ENCODE results near the gene PTPRM.
"Not testable (repeated sequence)": the region's sequence is repeated elsewhere in the genome, so short reads cannot be mapped to it uniquely, and the experiment has no call there.

PTPRM gene

DNA sequence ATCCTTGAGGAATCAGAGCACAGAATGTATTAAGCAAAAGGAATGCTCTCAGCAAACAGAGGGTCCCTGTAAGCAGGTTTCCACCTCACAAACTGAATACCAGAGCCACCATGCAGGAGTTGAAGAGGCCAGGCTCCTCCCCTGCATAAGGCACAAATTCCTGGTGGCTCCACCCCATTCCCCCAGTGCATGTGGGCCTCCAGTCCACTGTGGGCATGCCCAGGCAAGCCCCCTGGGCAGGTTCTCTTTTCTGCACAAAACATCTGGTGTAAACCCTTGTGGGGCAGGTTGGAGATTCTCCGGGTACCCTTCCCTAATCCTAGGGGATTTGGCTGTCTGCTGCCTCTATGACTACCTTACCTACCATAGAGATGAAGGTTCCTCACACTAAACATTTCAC is 166.5 kb downstream of the PTPRM start:
- no peaks in the 10 kb centered on the region for H3K4me1 Mint-ChIP-seq (ENCODE audit: low read depth)
- no peaks in the 10 kb centered on the region for H3K9me3 Mint-ChIP-seq
- no peaks in the 10 kb centered on the region for H3K27me3 Mint-ChIP-seq
- H3K27ac Mint-ChIP-seq: no peak overlapping the region
- no peak overlapping the region for H3K4me3 Mint-ChIP-seq
- intact Hi-C loops (cut with micrococcal nuclease): no loop called here
- H3K36me3 Mint-ChIP-seq (ENCODE audit: low read depth): no peaks in the 10 kb centered on the region

DNA sequence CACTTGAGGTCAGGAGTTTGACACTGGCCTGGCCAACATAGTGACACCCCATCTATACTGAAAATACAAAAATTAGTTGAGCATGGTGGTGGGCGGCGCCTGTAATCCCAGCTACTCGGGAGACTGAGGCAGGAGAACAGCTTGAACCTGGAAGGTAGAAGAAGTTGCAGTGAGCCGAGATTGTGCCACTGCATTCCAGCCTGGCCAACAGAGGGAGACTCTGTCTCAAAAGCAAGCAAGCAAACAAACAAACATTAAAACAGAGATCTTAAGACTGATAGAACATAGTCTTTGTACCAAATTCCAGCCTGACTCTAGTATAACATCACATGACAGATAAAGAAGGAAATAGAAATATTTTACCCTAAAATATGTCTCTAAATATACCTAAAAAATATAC is 168.1 kb downstream of the PTPRM start:
- Mint-ChIP-seq H3K36me3 (ENCODE audit: low read depth) (no peaks in the 10 kb centered on the region), H3K9me3 (no peaks in the 10 kb centered on the region), H3K4me3 (no peak overlapping the region), H3K27me3 (no peaks in the 10 kb centered on the region), H3K4me1 (ENCODE audit: low read depth) (no peaks in the 10 kb centered on the region), H3K27ac (no peak overlapping the region)
- intact Hi-C loops (cut with micrococcal nuclease): no loop called here

GRCh38 chr18:7735626-7736175 is 168.6 kb downstream of the PTPRM start:
- no peaks in the 10 kb centered on the region for H3K4me1 Mint-ChIP-seq (ENCODE audit: low read depth)
- no peaks in the 10 kb centered on the region for H3K36me3 Mint-ChIP-seq (ENCODE audit: low read depth)
- no peak overlapping the region for H3K27ac Mint-ChIP-seq
- no peak overlapping the region for H3K4me3 Mint-ChIP-seq
- intact Hi-C loops (cut with micrococcal nuclease): no loop called here
- no peaks in the 10 kb centered on the region for H3K9me3 Mint-ChIP-seq
- no peaks in the 10 kb centered on the region for H3K27me3 Mint-ChIP-seq

DNA sequence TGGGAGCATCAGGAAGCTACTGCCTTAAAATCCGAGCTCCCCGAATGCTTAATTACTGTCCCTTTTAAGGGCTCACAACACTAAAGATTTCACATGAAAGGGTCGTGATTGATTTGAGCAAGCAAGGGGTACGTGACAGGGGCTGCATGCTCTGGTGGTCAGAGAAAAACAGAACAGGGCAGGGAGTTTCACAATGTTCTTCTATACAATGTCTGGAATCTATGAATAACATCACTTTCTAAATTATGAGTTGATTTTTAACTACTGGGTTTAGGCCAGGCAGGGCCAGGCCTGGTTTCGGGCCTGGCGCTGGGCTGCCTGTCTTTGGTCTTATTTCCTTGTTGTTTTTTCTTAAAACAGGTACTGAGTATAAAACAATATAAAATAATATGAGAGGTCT is 169.4 kb downstream of the PTPRM start:
- intact Hi-C loops (cut with micrococcal nuclease): not testable (repeated sequence)

DNA sequence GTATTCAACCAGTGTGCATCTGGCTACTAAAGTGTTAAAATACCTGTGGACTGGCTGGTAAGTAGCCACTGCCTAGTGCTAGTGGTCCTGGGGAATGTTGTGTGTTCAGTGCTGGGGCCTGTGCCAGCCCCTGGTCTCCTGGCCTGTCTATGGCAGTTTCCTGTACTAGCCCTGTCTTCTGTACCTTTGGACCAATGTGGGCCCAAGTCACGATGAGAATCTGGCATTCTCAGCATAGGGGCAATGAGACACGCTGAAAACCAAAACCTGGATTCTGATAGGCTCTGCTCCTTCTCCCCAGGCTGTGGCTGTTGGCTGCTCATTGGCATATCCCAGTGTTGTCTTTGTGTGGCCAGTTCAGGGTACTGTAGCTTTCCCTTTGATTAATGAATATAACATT is 170.4 kb downstream of the PTPRM start:
- Mint-ChIP-seq H3K4me3 (no peak overlapping the region), H3K36me3 (ENCODE audit: low read depth) (no peaks in the 10 kb centered on the region), H3K27ac (no peak overlapping the region), H3K27me3 (no peaks in the 10 kb centered on the region), H3K9me3 (no peaks in the 10 kb centered on the region), H3K4me1 (ENCODE audit: low read depth) (no peaks in the 10 kb centered on the region)
- intact Hi-C loops (cut with micrococcal nuclease): no loop called here

More for the DNA sequence above, 169.4 kb downstream of the PTPRM start:
- not testable (repeated sequence) for H3K36me3 Mint-ChIP-seq (ENCODE audit: low read depth); H3K4me1 Mint-ChIP-seq (ENCODE audit: low read depth); H3K27me3 Mint-ChIP-seq; H3K9me3 Mint-ChIP-seq; H3K4me3 Mint-ChIP-seq; H3K27ac Mint-ChIP-seq

- intact Hi-C loops (cut with micrococcal nuclease): no loop called here
- peaks cover 8% of the 10 kb centered on the region for H3K9me3 Mint-ChIP-seq
- no peaks in the 10 kb centered on the region for H3K36me3 Mint-ChIP-seq (ENCODE audit: low read depth)
Measured at GRCh38 chr18:7740821-7741220, 173.7 kb downstream of the PTPRM start.

DNA sequence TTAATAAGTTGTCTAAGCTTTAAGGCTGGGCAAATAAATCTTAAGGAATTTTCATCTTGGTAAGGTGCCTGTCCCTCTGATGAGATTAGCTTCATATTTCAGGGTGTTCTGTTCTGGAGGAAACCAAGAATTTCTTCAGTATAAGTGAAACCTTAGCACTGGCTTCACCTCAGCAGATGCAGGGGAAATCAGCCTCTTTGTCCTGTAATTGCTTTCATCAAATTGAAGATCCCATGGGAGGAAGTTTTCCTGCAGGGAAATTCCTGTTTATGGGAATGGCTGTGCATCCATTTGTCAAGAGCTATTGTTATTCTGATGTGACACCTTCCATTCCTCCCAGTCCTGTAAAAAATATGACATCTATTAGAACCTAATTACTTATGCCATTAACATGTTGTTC is 174.5 kb downstream of the PTPRM start:
- Mint-ChIP-seq H3K27me3 (no peaks in the 10 kb centered on the region), H3K4me3 (no peak overlapping the region), H3K4me1 (ENCODE audit: low read depth) (no peaks in the 10 kb centered on the region), H3K27ac (no peak overlapping the region), H3K9me3 (peaks cover 16% of the 10 kb centered on the region), H3K36me3 (ENCODE audit: low read depth) (no peaks in the 10 kb centered on the region)
- intact Hi-C loops (cut with micrococcal nuclease): no loop called here

More at GRCh38 chr18:7740821-7741220, 173.7 kb downstream of the PTPRM start:
- H3K4me3 Mint-ChIP-seq: no peak overlapping the region
- H3K4me1 Mint-ChIP-seq (ENCODE audit: low read depth): no peaks in the 10 kb centered on the region
- H3K27me3 Mint-ChIP-seq: no peaks in the 10 kb centered on the region
- H3K27ac Mint-ChIP-seq: no peak overlapping the region

DNA sequence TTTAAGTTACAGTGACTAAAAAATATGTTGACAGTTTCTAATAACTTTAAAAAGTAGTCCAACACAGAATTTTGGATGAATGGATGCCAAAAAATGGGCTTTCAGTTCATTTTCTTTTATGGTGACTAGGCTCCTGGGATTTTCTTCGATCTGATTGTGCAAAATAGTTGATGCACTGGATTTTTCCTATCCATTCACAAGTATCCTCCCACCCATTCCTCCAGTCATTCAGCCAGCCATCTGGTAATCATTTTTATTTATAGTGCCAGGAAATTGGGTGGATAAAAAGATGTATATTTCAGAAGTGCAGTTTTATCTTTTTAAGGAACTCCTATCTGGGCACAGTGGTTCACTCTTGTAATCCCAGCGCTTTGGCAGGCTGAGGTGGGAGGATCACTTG is 175.1 kb downstream of the PTPRM start:
- H3K4me3 Mint-ChIP-seq: no peak overlapping the region
- H3K9me3 Mint-ChIP-seq: peaks cover 22% of the 10 kb centered on the region
- no peaks in the 10 kb centered on the region for H3K4me1 Mint-ChIP-seq (ENCODE audit: low read depth)
- no peak overlapping the region for H3K27ac Mint-ChIP-seq
- no peaks in the 10 kb centered on the region for H3K36me3 Mint-ChIP-seq (ENCODE audit: low read depth)
- H3K27me3 Mint-ChIP-seq: no peaks in the 10 kb centered on the region
- intact Hi-C loops (cut with micrococcal nuclease): no loop called here

DNA sequence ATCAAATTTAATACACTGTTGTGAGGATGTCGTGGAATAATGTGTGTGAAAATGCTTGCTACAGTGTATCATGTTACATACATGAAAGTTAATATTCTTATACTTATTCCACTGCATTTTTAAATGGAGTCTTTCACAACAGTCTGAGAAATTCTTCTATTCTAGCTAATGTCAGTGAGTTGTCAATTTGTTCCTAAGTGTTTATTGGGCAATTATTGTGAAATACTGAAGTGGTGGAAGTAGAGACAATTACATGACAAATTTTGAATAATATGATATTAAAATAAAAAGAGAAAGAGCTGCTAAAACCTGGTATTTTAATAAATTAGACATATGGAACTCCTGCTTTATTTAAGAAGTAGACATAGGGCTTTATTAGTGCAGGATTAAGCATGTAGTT is 176.1 kb downstream of the PTPRM start:
- H3K27ac Mint-ChIP-seq: no peak overlapping the region
- H3K9me3 Mint-ChIP-seq: peaks cover 25% of the 10 kb centered on the region
- no peaks in the 10 kb centered on the region for H3K4me1 Mint-ChIP-seq (ENCODE audit: low read depth)
- H3K36me3 Mint-ChIP-seq (ENCODE audit: low read depth): no peaks in the 10 kb centered on the region
- H3K4me3 Mint-ChIP-seq: no peak overlapping the region
- H3K27me3 Mint-ChIP-seq: no peaks in the 10 kb centered on the region
- intact Hi-C loops (cut with micrococcal nuclease): no loop called here

- no peaks in the 10 kb centered on the region for H3K27me3 Mint-ChIP-seq
- H3K27ac Mint-ChIP-seq: no peak overlapping the region
- H3K4me3 Mint-ChIP-seq: no peak overlapping the region
- intact Hi-C loops (cut with micrococcal nuclease): no loop called here
- H3K4me1 Mint-ChIP-seq (ENCODE audit: low read depth): no peaks in the 10 kb centered on the region
- peaks cover 25% of the 10 kb centered on the region for H3K9me3 Mint-ChIP-seq
- H3K36me3 Mint-ChIP-seq (ENCODE audit: low read depth): no peaks in the 10 kb centered on the region
Measured at GRCh38 chr18:7746106-7746505, 179.0 kb downstream of the PTPRM start.

DNA sequence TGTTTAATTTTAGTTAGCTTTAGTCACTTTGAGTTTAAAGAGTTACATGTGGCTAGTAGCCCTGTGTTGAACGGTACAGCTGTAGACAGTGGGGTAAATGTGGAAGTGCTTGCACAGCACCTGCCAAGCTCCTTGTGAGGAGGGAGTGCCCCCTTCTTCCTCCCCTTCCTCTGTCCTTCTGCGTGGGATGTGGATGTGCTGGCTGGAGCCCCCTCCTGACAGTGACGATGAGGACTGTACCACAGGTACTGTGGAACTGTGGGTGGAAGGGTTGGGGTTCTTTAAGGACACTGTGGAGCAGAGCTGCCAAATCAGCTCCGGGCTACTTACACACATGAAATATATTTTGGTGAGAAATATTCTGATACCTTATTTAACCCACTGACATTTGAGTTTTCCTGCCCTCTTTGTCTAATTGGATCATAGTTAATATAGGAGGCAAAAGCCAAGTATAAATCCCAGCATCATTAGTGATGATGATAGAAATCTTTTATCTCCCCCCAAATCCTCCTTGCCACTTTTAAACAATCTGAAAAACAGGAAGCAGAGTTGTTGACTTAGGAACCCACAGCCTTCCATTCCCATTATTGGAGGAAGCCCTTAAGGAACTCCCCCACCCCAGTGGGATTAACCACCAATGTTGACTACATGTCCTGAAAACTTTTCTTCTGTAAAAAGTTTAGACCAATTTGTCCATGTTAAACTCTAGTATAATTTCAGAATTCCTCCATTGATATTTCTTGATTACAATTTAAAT is 181.3 kb downstream of the PTPRM start:
- H3K9me3 Mint-ChIP-seq: peaks cover 25% of the 10 kb centered on the region
- intact Hi-C loops (cut with micrococcal nuclease): no loop called here
- H3K4me1 Mint-ChIP-seq (ENCODE audit: low read depth): no peaks in the 10 kb centered on the region
- no peak overlapping the region for H3K4me3 Mint-ChIP-seq
- H3K36me3 Mint-ChIP-seq (ENCODE audit: low read depth): no peaks in the 10 kb centered on the region
- no peak overlapping the region for H3K27ac Mint-ChIP-seq
- H3K27me3 Mint-ChIP-seq: no peaks in the 10 kb centered on the region

- H3K9me3 Mint-ChIP-seq: peaks cover 25% of the 10 kb centered on the region
- H3K27ac Mint-ChIP-seq: no peak overlapping the region
- no peaks in the 10 kb centered on the region for H3K27me3 Mint-ChIP-seq
- H3K4me3 Mint-ChIP-seq: no peak overlapping the region
- no peaks in the 10 kb centered on the region for H3K36me3 Mint-ChIP-seq (ENCODE audit: low read depth)
- H3K4me1 Mint-ChIP-seq (ENCODE audit: low read depth): no peaks in the 10 kb centered on the region
- intact Hi-C loops (cut with micrococcal nuclease): no loop called here
Measured at GRCh38 chr18:7749008-7749405, 181.9 kb downstream of the PTPRM start.

GRCh38 chr18:7749510-7749981 is 182.4 kb downstream of the PTPRM start:
- H3K36me3 Mint-ChIP-seq (ENCODE audit: low read depth): no peaks in the 10 kb centered on the region
- intact Hi-C loops (cut with micrococcal nuclease): no loop called here
- H3K27ac Mint-ChIP-seq: no peak overlapping the region
- peaks cover 25% of the 10 kb centered on the region for H3K9me3 Mint-ChIP-seq
- no peaks in the 10 kb centered on the region for H3K4me1 Mint-ChIP-seq (ENCODE audit: low read depth)
- H3K4me3 Mint-ChIP-seq: no peak overlapping the region
- no peaks in the 10 kb centered on the region for H3K27me3 Mint-ChIP-seq

GRCh38 chr18:7750095-7750663 is 183.1 kb downstream of the PTPRM start:
- H3K4me3 Mint-ChIP-seq: no peak overlapping the region
- H3K27ac Mint-ChIP-seq: no peak overlapping the region
- intact Hi-C loops (cut with micrococcal nuclease): no loop called here
- H3K9me3 Mint-ChIP-seq: peaks cover 23% of the 10 kb centered on the region
- H3K36me3 Mint-ChIP-seq (ENCODE audit: low read depth): no peaks in the 10 kb centered on the region
- H3K4me1 Mint-ChIP-seq (ENCODE audit: low read depth): no peaks in the 10 kb centered on the region
- H3K27me3 Mint-ChIP-seq: no peaks in the 10 kb centered on the region
